Measurements from ENCODE around the gene OSBP. TPM values are rescaled to one million over a fixed set of nuclear protein-coding genes. Genes with fewer than 3 reads are reported as not detected.

Gene OSBP
- total and polyA plus RNA-seq, 10 donors: 7.0 to 39.9 (median 34.5) TPM

Small RNA genes within 50 kb of the gene (microRNA-seq; reads per million reads assigned to microRNA genes)
- gene MIR3162: 0 reads per million in 3 donors

Small RNA genes within 50 kb of the gene (small RNA-seq; reads per million reads assigned to genes)
- gene MIR3162: 0 reads per million in 4 donors

Other genes with a start within 250 kb of the OSBP start
- not detected for gene OR5A2, start 189.4 kb downstream of the OSBP start, total RNA-seq
- not detected for gene OR5A2, start 189.4 kb downstream of the OSBP start, polyA plus RNA-seq
- gene OR5A1, start 179.3 kb downstream of the OSBP start, total RNA-seq: not detected
- gene OR5A1, start 179.3 kb downstream of the OSBP start, polyA plus RNA-seq: not detected
- not detected for gene OR4D6, start 158.8 kb downstream of the OSBP start, total RNA-seq
- gene OR4D6, start 158.8 kb downstream of the OSBP start, polyA plus RNA-seq: not detected
- not detected for gene OR4D10, start 142.5 kb downstream of the OSBP start, total RNA-seq
- not detected for gene OR4D10, start 142.5 kb downstream of the OSBP start, polyA plus RNA-seq
- gene OR4D11, start 112.2 kb downstream of the OSBP start, total RNA-seq: not detected
- not detected for gene OR4D11, start 112.2 kb downstream of the OSBP start, polyA plus RNA-seq
- not detected for gene OR4D9, start 104.2 kb downstream of the OSBP start, total RNA-seq
- not detected for gene OR4D9, start 104.2 kb downstream of the OSBP start, polyA plus RNA-seq
- 10 to 100 TPM; 24.0 to 47.1 (median 35.5) TPM for gene PATL1, start 53.3 kb upstream of the OSBP start, total RNA-seq
- gene PATL1, start 53.3 kb upstream of the OSBP start, polyA plus RNA-seq: 10 to 100 TPM in 1 of 3 donors, 1 to 10 TPM in 2; 5.7 to 10.3 (median 7.7) TPM
- not detected for gene OR10V1, start 98.1 kb upstream of the OSBP start, total RNA-seq
- gene OR10V1, start 98.1 kb upstream of the OSBP start, polyA plus RNA-seq: not detected
- gene STX3, start 139.6 kb upstream of the OSBP start, total RNA-seq: 10 to 100 TPM; 21.6 to 49.3 (median 30.9) TPM
- gene STX3, start 139.6 kb upstream of the OSBP start, polyA plus RNA-seq: 10 to 100 TPM in 1 of 3 donors, 1 to 10 TPM in 2; 5.1 to 10.9 (median 8.1) TPM
- gene MRPL16, start 195.0 kb upstream of the OSBP start, total RNA-seq: 10 to 100 TPM; 35.6 to 55.9 (median 43.7) TPM
- 10 to 100 TPM; 65.5 to 78.9 (median 70.7) TPM for gene MRPL16, start 195.0 kb upstream of the OSBP start, polyA plus RNA-seq
- gene CBLIF, start 229.7 kb upstream of the OSBP start, total RNA-seq: not detected
- gene CBLIF, start 229.7 kb upstream of the OSBP start, polyA plus RNA-seq: not detected

Measured in spleen (tissue), 11 donors.